GM12892 (cell line): ENCODE measurements around the gene KIRREL3.

ENCODE experiments used
- DNase-seq: peaks from one replicate; pipeline ENCODE4 v3.0.0; 2011; ENCODE audit not compliant: insufficient read length
- FAIRE-seq: peaks from 2 replicates; lab custom pipeline; 2011; peaks lifted over from hg19 to GRCh38; lab: Jason Lieb, UNC
- POLR2A ChIP-seq: IDR thresholded peaks from 2 replicates; pipeline ENCODE4 v1.6.1; 2011; ENCODE audit warnings: low read depth, low read length, control low read depth
- POLR2AphosphoS5 ChIP-seq: IDR thresholded peaks from 2 replicates; pipeline ENCODE4 v1.6.1; 2011; ENCODE audit warnings: low read depth, low read length, control low read depth
- TAF1 ChIP-seq: IDR thresholded peaks from 2 replicates; pipeline ENCODE4 v1.6.1; 2011; ENCODE audit warnings: low read depth, mild to moderate bottlenecking, control low read depth, low read length, borderline replicate concordance

The KIRREL3 gene

DNA sequence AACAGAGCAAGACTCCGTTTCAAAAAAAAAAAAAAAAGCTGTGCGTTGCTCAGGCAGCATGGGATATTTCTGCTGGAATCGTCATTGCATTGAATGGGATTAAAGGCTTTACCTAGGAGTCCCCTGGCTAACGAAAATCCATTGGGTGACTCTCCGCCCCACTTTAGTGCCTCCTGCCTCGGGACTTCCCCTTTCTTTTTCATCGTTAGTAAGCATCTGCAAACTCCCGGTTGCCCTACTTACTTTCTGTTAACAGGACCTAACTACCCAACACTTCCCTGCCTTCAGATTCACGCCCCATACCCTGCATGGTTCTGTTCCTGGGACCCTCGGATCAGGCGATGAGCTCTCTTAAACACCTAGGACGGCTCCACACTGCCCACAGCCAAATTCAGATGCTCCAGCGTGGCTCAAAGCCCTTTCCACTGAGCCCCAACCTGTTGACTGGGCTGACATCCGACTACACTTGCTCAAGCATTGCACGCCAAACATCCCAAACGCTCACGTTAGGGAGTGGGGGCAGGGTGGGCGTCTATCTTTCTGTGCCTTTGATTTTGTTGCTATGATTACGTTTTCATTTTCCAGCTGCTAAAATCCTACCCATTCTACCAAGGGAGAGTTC lies 501.3 kb downstream of the KIRREL3 start:
- DNase-seq (no peak), FAIRE-seq (no peak)

DNA sequence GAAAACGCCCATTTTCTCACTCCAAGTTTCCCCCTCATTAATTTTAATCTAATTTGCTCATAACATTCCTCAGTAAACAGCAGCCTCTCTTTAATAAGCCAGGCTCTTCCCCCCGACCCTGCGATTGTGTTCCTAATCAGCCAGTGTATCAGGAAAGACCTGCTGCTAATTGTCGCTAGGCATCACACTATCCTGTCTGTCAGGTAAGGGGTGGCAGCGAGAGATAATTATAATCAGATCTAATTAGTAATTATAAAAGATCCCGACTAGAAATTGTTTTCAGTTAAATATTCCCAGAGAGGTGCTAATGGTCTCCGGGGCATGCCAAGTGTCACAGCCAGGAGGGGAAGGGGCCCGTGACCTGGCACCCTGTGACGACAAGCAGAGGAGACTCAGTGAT lies 502.3 kb downstream of the KIRREL3 start:
- DNase-seq (no peak), FAIRE-seq (no peak)
- TF ChIP-seq TAF1 (no peak), POLR2AphosphoS5 (no peak), POLR2A (no peak)

More for the DNA sequence above, 501.3 kb downstream of the KIRREL3 start:
- TF ChIP-seq POLR2A (no peak), TAF1 (no peak), POLR2AphosphoS5 (no peak)

DNA sequence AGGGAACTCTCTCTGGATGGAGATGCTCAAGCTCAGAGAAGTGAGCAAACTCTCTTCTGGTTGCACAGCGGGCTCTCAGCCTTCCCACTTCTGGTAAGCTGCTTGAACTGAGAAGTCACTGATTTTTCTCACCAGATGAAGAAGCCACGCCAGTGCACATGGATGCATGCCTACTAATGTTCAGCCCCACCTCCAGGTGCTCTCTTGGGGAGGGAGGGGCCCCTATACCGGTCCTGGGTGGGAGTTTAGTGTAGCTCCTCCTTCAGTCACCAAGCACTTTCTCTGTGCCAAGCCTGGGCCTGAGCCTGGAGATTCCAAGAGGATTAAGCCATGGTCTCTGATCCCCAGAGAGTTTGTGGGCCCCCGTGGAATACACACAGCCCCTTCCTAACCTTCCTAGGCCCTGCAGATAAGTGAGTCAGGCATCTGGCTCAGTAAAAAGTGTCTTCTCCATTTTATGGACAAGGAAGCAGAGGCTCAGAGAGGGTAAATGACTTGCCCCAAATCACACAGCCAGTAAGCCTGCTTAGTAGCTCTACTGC lies 502.9 kb downstream of the KIRREL3 start:
- DNase-seq (no peak), FAIRE-seq (no peak)

DNA sequence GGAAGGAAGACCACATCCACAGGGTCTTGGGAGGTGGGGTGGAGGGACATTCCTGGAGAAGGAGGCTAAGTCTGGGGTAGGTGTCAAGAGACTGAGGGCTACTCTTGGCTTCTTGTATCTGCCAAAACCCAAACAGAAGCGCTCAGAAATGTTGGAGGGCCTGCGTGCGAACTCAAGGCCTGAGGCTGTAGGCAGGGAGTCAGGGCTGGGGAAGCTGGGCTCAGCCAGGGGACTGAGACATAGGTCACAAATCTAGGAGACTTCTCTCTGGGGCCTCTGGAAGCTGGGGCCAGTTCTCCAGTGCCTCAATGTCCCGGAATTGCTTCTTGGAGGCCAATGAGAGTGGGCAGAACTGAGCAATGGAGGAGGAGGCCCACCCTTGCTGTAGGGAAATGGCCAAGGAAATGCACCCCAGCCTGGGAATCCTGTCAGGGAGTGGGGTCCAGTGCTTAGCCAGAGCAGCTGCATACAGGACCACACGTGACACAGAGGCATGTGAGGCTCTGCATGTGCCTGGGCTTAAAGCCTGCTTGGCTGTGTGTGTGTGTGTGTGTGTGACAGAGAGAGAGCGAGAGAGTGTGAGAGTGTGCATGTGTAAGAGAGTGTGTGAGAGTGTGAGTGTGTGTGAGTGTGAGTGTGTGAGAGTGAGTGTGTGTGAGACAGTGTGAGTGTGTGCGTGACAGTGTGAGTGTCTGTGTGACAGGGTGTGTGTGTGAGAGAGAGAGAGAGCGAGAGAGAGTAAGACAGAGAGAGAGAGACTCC lies 503.8 kb downstream of the KIRREL3 start:
- DNase-seq = no peak
- no peak for FAIRE-seq
- TF ChIP-seq POLR2A (no peak), TAF1 (no peak)

More for the DNA sequence above, 502.9 kb downstream of the KIRREL3 start:
- TF ChIP-seq TAF1 = no peak
- no peak for TF ChIP-seq POLR2AphosphoS5
- no peak for TF ChIP-seq POLR2A

DNA sequence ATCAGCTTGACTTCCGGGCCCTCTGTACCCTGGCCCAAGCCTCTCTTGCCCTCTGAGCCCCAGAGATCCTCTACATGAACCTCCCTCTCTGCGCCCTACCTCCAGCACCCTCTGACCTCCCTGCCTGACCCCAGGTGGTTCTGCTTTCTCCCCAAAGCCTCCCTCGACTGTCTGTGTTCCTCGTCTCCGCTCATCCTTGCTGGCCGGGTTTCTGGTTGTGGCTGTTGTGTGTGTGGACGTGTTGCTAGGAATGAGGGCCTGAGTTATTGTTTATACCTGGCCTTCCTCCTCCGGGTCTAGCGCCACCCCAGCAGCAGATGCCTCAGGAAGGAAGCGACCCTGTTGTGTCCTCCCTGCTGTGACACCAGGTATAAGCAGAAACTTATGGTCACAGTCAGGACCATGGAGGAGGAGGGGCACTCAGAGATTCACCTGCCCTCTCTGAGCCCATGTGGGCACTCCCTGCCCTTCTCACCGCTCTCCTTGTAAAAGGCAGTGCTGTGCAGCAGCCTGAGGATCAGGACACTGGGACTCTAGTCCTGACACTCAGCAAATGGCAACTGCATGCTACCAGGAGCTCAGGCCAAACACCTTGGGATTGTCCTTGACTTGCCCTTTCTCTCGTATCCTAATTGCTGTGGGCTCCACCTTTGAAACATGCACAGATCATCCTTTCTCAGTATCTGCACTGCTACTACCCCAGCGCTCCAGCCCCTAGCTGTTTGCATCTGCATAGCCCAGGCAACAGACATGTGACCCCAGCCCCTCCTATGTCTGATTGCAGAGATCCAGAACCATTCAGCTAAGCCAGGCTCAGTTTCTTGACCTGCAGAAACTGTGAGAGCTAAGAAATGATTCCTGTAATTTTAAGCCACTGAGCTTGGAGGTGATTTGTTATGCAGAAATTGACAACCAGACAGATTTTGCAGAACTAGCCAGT lies 505.0 kb downstream of the KIRREL3 start:
- FAIRE-seq (no peak), DNase-seq (no peak)
- TF ChIP-seq POLR2A = no peak
- TF ChIP-seq POLR2AphosphoS5 = no peak
- TF ChIP-seq TAF1 = no peak

DNA sequence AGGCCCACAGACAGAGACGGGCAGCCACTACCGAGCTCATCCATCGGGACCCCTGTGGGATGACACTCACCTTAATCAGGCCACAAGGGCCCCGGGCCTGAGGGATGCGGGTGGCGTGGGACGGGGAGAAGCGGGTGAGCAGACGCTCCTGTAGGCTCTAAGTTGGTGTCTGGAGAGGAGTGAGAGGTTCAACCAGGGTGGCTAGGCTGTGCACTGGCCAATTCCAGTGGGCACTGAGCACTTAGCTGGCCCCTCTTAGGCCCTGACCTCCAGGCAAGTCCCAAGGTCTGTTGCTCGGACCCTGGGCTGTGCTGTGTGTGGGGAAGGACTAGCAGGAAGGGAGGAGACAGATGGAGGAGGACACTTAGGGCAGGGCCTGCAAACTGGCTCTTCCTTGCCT lies 505.7 kb downstream of the KIRREL3 start:
- no peak for TF ChIP-seq POLR2AphosphoS5
- TF ChIP-seq TAF1 = no peak
- no peak for TF ChIP-seq POLR2A
- DNase-seq (no peak), FAIRE-seq (no peak)

DNA sequence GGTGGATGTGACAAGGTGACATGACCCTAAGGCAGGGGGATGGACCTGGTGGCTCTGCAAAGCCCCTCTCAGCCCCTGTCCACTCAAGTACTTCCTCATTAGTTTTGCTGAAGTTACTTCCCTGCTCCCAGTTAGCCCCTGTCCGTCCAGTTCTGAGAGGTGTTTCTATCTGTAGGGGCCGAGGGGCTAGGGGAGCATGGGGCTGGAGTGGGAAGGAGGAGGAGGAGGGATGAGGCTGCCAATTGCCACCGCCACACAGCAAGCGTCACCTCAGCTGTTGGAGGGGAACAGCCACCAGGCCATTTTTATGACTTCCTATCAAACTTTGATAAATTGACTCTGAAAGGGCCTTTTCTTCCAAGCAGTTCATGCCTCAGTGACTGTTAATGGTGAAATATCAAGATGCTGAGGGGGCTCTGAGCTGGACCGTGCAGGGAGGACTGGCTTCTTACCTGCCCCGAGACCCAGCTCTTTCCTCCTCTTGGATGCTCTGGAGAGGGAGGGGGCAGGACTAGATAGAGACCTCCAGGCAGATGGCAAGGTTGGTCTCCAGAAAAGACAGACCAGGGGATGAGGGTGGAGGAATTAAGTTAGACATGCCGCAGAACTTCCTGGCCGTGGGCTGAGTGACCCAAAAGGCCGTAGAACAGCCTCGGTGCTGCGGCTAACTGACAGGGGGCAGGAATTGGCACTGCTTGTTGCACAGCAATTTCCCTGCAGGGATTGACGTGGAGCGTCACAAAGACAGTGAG lies 508.1 kb downstream of the KIRREL3 start:
- FAIRE-seq (no peak), DNase-seq (no peak)
- no peak for TF ChIP-seq POLR2A
- no peak for TF ChIP-seq POLR2AphosphoS5
- TF ChIP-seq TAF1 = no peak

DNA sequence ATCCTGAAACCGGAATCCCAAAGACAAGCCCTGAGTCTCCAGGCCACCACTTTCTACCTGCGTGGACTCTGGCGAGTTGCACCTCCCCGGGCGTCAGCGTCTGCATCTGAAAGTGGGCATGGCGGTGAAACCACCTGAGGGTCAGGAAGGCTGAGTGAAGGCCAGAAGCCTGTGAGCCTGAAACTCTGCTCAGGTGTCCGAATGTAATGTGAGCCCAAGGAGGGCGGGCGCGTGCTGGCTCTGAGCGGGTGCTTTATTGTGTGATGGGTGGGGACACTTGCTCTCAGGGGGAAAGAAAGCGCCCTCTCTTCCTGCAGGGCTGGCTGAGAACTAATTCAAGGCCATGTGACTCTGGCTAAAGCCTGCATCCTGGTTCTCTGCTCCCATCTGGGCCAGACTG lies 509.5 kb downstream of the KIRREL3 start:
- FAIRE-seq (no peak), DNase-seq (no peak)
- TF ChIP-seq POLR2AphosphoS5 (no peak), TAF1 (no peak), POLR2A (no peak)

DNA sequence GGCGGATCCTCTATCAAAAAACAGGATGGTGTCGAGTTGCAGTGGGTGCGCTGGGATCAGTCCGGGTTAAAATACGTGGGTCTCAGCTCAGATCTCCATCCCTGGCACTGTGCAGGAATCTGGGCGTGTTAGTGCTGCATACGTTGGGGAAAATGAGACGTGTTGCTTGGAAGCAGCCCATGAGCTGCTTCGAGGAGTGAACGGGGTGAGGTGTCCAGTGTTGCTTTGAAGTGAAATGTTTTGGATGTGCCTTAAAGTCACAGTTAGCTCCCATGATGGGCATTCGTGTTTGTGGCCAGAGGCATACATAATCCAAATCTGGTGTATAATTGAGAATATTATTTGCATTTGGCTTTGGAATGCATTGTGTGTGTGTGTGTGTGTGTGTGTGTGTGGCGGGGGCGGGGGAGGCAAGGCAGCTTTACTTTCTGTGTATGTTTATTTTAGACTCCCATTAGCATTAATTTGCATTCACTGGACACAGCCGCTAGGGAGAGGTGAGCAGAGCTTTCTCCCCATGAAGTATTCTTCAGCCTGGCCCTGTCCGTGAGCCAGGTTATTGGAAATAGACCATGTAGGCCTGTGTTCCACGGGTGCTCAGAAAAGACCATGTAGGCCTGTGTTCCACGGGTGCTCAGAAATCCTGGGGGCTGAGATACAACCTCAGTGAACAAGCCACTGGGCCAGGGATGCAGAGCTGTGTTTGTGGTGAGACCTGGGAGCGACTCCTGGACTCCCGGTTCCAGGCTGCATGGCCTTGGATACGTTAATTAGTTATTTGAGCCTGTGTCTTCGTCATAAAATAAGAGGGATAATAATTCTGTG lies 510.5 kb downstream of the KIRREL3 start:
- no peak for FAIRE-seq
- no peak for DNase-seq
- TF ChIP-seq TAF1 (no peak), POLR2AphosphoS5 (no peak), POLR2A (no peak)

DNA sequence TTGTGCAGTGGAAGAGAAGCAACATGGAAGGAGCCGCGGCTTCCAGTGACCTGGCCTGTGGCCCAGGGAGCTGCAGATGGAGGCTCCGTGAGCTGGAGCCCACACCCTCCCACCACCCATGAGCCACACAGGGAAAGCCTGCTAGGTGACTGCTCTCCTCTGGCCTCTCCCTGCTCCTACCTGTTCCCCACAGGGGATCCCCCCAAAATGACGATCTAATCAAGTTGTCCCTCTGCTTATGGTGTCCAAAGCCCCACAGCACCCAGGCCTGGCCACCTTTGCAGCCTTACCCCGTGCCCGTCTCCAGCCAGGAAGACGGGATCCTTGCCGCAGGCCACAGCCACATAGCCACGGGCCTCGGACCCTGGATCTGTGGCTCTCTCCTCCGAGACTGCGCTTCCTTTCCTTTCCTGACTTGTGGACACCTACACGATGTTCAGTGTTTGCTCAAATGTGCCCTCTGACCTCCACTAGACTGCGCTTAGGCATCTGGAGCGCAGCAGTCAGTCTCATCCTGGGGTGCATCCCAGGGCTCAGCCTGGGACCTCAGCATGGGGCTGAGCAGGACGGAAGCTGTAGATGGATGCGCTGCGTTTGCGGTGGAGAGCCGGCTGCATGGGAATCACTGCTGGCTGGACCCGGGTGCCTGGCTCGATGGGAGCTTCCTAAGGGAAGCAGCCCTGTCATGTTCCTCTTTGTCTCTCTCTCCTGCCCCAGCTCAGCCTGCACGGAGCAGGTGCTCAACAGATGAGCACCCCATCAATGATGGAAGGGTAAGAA lies 511.8 kb downstream of the KIRREL3 start:
- TF ChIP-seq TAF1 (no peak), POLR2AphosphoS5 (no peak), POLR2A (no peak)
- DNase-seq = no peak
- FAIRE-seq = no peak
